Psoas muscle (tissue), 8 donors: ENCODE measurements around the gene FURIN. TPM values are rescaled to one million over a fixed set of nuclear protein-coding genes. Genes with fewer than 3 reads are reported as not detected.

Experiments used
- ATAC-seq, 4 donors: fragments of 200-7000 bp; cut with Tn5 transposase; one replicate each; pipeline ENCODE4 v1.9.1; 2020; ENCODE audit warnings: moderate library complexity in 3 of 4, mild to moderate bottlenecking in 2 of 4
- DNase-seq, 2 donors: peaks; one replicate each; pipeline ENCODE4 v3.0.0-alpha.2; 2020
- H3K27ac ChIP-seq: fragments of 200-600 bp; one replicate; pipeline ENCODE4 v1.8.0; 2022
- H3K27me3 ChIP-seq, 3 donors: fragments of 200-600 bp in 1 of 3; one replicate each; pipeline versions ENCODE4 v1.6.1 to v1.8.0; 2013 to 2022; ENCODE audit warnings: low read length in 2 of 3, mild to moderate bottlenecking in 2 of 3, moderate library complexity in 1 of 3; ENCODE audit not compliant: insufficient read depth in 3 of 3
- H3K36me3 ChIP-seq, 2 donors: fragments of 200-600 bp in 1 of 2; one replicate each; pipeline versions ENCODE4 v1.6.1 to v1.8.0; 2013 to 2022; ENCODE audit warnings: low read depth in 1 of 2, mild to moderate bottlenecking in 1 of 2, moderate library complexity in 1 of 2; ENCODE audit not compliant: insufficient read depth in 1 of 2
- H3K4me1 ChIP-seq: fragments of 200-600 bp; one replicate; pipeline ENCODE4 v1.8.0; 2022
- H3K4me3 ChIP-seq: fragments of 200-600 bp; one replicate; pipeline ENCODE4 v1.8.0; 2022; ENCODE audit warnings: mild to moderate bottlenecking
- H3K9me3 ChIP-seq: fragments of 200-600 bp; one replicate; pipeline ENCODE4 v1.8.0; 2022
- WGBS, 3 donors: extraction: QIAGEN DNeasy Blood & Tissue Kit; methylation state at CpG; one replicate each; pipeline versions ENCODE4 v1.1.6 to v1.1.7; 2013; 5-methylcytosine and 5-hydroxymethylcytosine counted together
- intact Hi-C, 2 donors: fragments of 100-400 bp; cut with DNase I; formaldehyde crosslinking; loops; one replicate each; pipeline versions ENCODE4 v1.11.0 to v1.14.2; 2022
- polyA plus RNA-seq, 3 donors: library from polyadenylated mRNA; stranded (reverse); fragments of 200-250 nt; gene quantifications; one replicate each; pipeline ENCODE4 v1.2.3, GENCODE V29; 2013
- total RNA-seq, 4 donors: library from RNA; stranded (reverse); fragmentation: NEBNext Ultra II Directional in 2 of 4; extraction: Animal tissue kit (Norgen Biotek cat#: 25700) in 2 of 4; gene quantifications; one replicate each; pipeline versions ENCODE4 v1.2.1 to v1.2.4, GENCODE V29; 2021 to 2023
- TF ChIP-seq, protein P1 (sequence below): fragments of 200-600 bp; IDR thresholded peaks from one replicate; pipeline ENCODE4 v1.8.0; 2022; ENCODE audit warnings: antibody characterized with exemption
- donor health status: healthy with polysubstance abuse.
- donor health status: DM: no; HTN: no; CAD: no; lungs with moderate emphysema.
- donor health status: Bipolar disorder and iron deficiency.
- donor health status: healthy.
- donor health status: DM: yes; HTN: yes; CAD: no.
- donor health status: DM: no; HTN: no; CAD: no.
- donor health status: DM: no; HTN: no; CAD: no.
- donor health status: DM: yes; HTN: yes; CAD: no.

The FURIN gene
- total and polyA plus RNA-seq, 7 donors, result 27.2 to 99.3 (median 49.6) TPM

DNA sequence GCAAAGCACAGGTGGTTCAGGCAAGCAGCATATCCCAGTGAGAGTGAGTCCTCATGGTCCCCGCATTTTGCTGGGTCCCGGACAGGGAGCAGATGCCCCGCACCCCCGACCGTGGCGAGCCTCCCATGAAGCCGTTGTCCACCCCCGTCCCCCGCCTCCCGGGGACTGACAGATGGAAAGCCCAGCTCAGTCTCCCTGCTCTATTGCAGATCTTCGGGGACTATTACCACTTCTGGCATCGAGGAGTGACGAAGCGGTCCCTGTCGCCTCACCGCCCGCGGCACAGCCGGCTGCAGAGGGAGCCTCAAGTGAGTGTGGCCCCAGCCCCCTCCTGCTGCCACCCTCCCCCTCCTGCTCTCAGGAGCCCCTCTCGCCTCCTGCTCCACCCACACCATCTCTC lies 7.7 kb downstream of the FURIN start:
- TF ChIP-seq, protein P1, sequence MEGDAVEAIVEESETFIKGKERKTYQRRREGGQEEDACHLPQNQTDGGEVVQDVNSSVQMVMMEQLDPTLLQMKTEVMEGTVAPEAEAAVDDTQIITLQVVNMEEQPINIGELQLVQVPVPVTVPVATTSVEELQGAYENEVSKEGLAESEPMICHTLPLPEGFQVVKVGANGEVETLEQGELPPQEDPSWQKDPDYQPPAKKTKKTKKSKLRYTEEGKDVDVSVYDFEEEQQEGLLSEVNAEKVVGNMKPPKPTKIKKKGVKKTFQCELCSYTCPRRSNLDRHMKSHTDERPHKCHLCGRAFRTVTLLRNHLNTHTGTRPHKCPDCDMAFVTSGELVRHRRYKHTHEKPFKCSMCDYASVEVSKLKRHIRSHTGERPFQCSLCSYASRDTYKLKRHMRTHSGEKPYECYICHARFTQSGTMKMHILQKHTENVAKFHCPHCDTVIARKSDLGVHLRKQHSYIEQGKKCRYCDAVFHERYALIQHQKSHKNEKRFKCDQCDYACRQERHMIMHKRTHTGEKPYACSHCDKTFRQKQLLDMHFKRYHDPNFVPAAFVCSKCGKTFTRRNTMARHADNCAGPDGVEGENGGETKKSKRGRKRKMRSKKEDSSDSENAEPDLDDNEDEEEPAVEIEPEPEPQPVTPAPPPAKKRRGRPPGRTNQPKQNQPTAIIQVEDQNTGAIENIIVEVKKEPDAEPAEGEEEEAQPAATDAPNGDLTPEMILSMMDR, result no peak
- H3K36me3 ChIP-seq, result peaks cover 7 to 58% of the 10 kb centered on the region in 2 donors
- 93 to 94% (median 93%) methylated on average over 10 to 20 of the region's 20 CpGs for WGBS, 3 donors
- peaks cover 20% of the 10 kb centered on the region for H3K4me1 ChIP-seq
- H3K27me3 ChIP-seq, result no peaks in the 10 kb centered on the region
- H3K9me3 ChIP-seq, result no peaks in the 10 kb centered on the region
- DNase-seq (no peak), ATAC-seq (no peak)
- H3K4me3 ChIP-seq, result no peak overlapping the region
- no peak overlapping the region for H3K27ac ChIP-seq
- intact Hi-C loops, result no loop called here

DNA sequence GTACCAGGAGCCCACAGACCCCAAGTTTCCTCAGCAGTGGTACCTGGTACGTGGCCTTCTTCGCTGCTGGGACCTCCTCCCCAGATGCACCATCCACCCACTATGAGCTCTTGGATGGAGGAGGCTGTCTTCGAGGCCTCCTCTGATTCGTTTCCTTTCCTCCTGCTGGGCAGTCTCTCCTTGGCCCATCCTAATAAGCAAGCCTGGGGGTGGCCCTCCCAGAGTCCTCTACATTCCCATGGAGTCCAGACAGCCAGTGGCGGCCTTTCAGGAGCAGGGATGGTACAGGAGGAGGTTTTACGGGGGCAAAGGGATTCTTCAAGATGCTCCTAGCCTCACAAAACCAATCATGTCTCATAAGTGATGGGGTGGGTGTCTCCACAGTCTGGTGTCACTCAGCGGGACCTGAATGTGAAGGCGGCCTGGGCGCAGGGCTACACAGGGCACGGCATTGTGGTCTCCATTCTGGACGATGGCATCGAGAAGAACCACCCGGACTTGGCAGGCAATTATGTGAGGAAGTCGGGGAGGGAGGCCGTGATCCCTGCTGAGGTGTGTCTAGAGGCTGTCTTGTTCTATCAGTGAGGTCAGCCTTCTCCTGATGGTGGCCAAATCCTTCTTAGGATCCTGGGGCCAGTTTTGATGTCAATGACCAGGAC lies 8.3 kb downstream of the FURIN start:
- intact Hi-C loops, result no loop called here
- Histone ChIP-seq H3K36me3 (peaks cover 7 to 64% of the 10 kb centered on the region in 2 donors), H3K27me3 (no peaks in the 10 kb centered on the region), H3K9me3 (no peaks in the 10 kb centered on the region), H3K27ac (no peak overlapping the region), H3K4me3 (no peak overlapping the region), H3K4me1 (peaks cover 20% of the 10 kb centered on the region)
- ATAC-seq, result no peak
- no peak for DNase-seq
- 90 to 92% (median 91%) methylated on average over 15 of the region's 15 CpGs for WGBS, 3 donors
- TF ChIP-seq, protein P1, result no peak

DNA sequence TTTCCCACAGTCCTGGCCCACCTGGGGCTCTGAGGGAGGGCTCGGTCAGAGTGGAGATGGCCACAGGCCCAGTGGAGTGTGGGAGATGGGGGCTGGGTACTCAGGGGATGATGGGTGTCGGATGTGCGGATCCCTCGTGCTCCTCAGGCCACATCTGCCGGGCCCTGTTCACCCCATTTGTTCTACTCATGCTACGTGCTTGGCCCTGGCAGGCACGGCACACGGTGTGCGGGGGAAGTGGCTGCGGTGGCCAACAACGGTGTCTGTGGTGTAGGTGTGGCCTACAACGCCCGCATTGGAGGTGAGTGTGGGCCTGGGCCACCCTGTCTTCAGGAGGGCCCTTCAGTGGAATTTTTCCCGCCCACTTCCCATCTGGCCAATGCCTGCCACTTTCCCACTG lies 8.9 kb downstream of the FURIN start:
- intact Hi-C loops, result no loop called here
- Histone ChIP-seq H3K36me3 (peaks cover 7 to 70% of the 10 kb centered on the region in 2 donors), H3K9me3 (no peaks in the 10 kb centered on the region), H3K27me3 (no peaks in the 10 kb centered on the region), H3K27ac (no peak overlapping the region), H3K4me1 (peaks cover 20% of the 10 kb centered on the region), H3K4me3 (no peak overlapping the region)
- TF ChIP-seq, protein P1, result no peak
- WGBS, 3 donors, result 88 to 90% (median 90%) methylated on average over 14 of the region's 14 CpGs
- no peak for ATAC-seq
- no peak for DNase-seq

DNA sequence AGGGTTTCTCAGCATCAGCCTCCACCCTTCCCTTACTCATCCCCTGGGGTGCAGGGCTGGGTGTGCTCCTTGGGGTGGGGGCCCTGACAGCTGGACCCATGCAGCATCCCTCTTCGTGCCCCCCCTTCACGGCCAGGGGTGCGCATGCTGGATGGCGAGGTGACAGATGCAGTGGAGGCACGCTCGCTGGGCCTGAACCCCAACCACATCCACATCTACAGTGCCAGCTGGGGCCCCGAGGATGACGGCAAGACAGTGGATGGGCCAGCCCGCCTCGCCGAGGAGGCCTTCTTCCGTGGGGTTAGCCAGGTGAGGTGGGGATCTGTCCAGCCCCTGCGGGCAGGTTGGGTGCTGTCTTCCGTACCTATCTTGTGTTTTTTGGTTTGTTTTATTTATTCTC lies 9.6 kb downstream of the FURIN start:
- 91 to 94% (median 92%) methylated on average over 14 of the region's 14 CpGs for WGBS, 3 donors
- ATAC-seq (no peak), DNase-seq (no peak)
- Histone ChIP-seq H3K4me1 (peaks cover 14% of the 10 kb centered on the region), H3K4me3 (no peak overlapping the region), H3K27ac (no peak overlapping the region), H3K36me3 (peaks cover 7 to 75% of the 10 kb centered on the region in 2 donors), H3K27me3 (no peaks in the 10 kb centered on the region), H3K9me3 (no peaks in the 10 kb centered on the region)
- TF ChIP-seq, protein P1, result no peak
- intact Hi-C loops, result no loop called here

DNA sequence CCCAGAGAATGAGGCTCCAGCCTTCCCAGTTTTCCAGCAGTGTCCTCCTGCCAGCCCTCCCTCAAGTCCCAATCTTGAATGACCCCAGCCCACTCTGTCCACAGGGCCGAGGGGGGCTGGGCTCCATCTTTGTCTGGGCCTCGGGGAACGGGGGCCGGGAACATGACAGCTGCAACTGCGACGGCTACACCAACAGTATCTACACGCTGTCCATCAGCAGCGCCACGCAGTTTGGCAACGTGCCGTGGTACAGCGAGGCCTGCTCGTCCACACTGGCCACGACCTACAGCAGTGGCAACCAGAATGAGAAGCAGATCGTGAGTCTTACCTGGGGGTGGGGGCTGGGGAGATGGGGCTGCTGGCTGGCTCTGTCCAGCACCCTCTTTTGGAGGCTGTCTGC lies 10.3 kb downstream of the FURIN start:
- Histone ChIP-seq H3K9me3 (no peaks in the 10 kb centered on the region), H3K27me3 (no peaks in the 10 kb centered on the region), H3K36me3 (peaks cover 7 to 73% of the 10 kb centered on the region in 2 donors), H3K27ac (no peak overlapping the region), H3K4me1 (peaks cover 10% of the 10 kb centered on the region), H3K4me3 (no peak overlapping the region)
- ATAC-seq (no peak), DNase-seq (no peak)
- intact Hi-C loops, result no loop called here
- WGBS, 3 donors, result 69 to 79% (median 73%) methylated on average over 15 of the region's 15 CpGs
- TF ChIP-seq, protein P1, result no peak
